Measurements from ENCODE around the gene NRG3.

The NRG3 gene

DNA sequence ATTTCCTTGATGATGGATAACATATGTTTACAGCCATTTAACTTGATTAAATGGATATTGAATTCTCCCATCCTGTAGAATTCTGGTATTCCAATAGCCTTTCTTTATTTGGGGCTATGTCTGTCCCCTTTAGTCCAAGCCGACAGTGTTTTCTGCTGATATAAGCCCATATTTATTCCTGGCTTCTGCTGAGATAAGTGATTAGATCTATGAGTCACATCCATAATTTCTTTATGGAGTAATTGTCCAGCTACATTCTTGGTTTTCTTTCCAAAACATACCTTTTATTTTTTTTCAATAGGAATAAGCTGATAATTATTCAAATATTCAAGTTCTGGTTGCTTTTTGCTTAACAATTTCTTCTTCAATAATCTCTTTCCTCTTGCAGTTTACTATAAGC is 106.7 kb downstream of the NRG3 start:
- TF ChIP-seq, protein P1, sequence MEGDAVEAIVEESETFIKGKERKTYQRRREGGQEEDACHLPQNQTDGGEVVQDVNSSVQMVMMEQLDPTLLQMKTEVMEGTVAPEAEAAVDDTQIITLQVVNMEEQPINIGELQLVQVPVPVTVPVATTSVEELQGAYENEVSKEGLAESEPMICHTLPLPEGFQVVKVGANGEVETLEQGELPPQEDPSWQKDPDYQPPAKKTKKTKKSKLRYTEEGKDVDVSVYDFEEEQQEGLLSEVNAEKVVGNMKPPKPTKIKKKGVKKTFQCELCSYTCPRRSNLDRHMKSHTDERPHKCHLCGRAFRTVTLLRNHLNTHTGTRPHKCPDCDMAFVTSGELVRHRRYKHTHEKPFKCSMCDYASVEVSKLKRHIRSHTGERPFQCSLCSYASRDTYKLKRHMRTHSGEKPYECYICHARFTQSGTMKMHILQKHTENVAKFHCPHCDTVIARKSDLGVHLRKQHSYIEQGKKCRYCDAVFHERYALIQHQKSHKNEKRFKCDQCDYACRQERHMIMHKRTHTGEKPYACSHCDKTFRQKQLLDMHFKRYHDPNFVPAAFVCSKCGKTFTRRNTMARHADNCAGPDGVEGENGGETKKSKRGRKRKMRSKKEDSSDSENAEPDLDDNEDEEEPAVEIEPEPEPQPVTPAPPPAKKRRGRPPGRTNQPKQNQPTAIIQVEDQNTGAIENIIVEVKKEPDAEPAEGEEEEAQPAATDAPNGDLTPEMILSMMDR (IDR thresholded peaks at IDR 0.05; ENCODE audit: extremely low read depth, insufficient read depth, missing control alignments): no peak
- no peak for DNase-seq (ENCODE audit: low spot score)
- in situ Hi-C loops (cut with MboI; ENCODE audit: low pct_unique_long_range_greater_than_20kb, low sequenced_read_pairs, unreplicated experiment): no loop called here

DNA sequence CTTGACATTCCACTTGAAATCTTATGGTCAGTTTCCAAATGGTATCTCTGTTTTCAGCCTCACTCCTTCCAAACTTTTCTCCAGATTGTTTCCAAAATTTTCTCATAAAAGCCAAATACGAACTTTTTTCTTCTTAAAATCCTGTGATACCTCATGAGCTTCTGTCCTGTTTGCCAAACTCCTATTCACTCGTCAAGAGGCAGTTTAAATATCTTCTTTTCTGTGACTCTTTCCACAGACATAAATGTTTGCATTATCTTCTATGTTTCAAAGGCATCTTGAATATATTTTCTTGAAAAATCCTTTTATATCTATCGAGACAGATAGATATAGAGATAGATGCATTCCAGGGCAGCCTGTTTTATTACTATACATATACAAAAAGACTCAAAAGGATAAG is 109.4 kb downstream of the NRG3 start:
- no peak for DNase-seq (ENCODE audit: low spot score)
- in situ Hi-C loops (cut with MboI; ENCODE audit: low pct_unique_long_range_greater_than_20kb, low sequenced_read_pairs, unreplicated experiment): no loop called here
- TF ChIP-seq, protein P1 (IDR thresholded peaks at IDR 0.05; ENCODE audit: extremely low read depth, insufficient read depth, missing control alignments): no peak

DNA sequence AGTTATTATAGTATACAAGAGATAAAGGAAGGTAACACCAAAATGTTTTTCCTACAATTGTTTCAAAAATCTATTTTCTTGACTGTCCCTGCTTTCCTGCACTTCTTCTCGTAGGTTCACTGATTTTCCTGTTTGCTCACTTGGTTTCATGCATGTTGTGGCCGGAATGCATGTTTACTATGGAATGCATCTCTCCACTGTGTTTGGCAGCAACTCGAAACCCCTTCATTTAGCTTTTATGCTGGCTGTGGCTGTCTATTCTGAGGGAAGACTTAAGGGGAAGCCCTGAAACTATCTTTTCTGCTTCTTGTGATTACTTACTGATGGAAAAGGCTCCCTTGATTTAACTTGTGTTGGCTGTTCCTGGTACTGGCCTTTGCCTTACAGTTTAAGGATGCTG is 120.3 kb downstream of the NRG3 start:
- in situ Hi-C loops (cut with MboI; ENCODE audit: low pct_unique_long_range_greater_than_20kb, low sequenced_read_pairs, unreplicated experiment): no loop called here
- TF ChIP-seq, protein P1 (IDR thresholded peaks at IDR 0.05; ENCODE audit: extremely low read depth, insufficient read depth, missing control alignments): no peak
- DNase-seq (ENCODE audit: low spot score): no peak

DNA sequence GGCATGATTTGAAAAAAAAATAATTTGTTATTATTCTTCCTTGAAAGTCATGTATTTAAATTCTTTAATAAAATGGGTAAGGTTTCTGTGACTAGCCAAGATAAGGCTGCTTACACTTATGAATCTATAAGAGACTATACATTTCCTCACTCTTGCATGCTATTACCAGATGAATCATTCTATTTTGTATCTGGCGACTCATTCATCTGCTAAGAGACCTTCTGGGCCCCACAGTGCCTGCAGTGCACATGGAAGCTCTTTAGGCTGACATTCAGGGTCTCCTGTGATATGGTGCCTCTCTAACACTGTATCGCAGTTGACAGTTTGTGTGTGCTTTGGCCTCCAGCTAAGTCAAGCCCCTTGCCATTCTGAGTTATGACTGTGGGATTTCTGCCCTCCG is 121.9 kb downstream of the NRG3 start:
- TF ChIP-seq, protein P1 (IDR thresholded peaks at IDR 0.05; ENCODE audit: extremely low read depth, insufficient read depth, missing control alignments): no peak
- DNase-seq (ENCODE audit: low spot score): no peak
- in situ Hi-C loops (cut with MboI; ENCODE audit: low pct_unique_long_range_greater_than_20kb, low sequenced_read_pairs, unreplicated experiment): no loop called here

DNA sequence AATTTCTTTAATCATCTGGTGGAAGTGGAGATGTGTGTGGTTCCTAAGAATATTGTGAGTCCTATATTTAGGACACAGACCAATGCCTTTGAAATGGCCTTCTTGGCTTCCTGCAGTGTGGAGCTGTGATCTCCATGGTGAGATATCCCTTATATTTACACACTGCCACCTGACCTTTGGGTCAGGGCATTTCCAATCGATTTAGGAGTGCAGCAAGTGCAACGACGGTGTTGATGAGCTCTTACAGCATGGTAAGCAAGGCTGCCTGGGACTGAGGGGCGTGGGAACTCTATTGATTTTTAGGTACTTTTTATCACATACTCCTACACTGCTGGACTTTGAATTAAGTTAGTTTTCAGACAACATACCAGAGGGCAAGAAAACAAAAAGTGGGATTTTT is 146.0 kb downstream of the NRG3 start:
- in situ Hi-C loops (cut with MboI; ENCODE audit: low pct_unique_long_range_greater_than_20kb, low sequenced_read_pairs, unreplicated experiment): no loop called here
- TF ChIP-seq, protein P1 (IDR thresholded peaks at IDR 0.05; ENCODE audit: extremely low read depth, insufficient read depth, missing control alignments): no peak

DNA sequence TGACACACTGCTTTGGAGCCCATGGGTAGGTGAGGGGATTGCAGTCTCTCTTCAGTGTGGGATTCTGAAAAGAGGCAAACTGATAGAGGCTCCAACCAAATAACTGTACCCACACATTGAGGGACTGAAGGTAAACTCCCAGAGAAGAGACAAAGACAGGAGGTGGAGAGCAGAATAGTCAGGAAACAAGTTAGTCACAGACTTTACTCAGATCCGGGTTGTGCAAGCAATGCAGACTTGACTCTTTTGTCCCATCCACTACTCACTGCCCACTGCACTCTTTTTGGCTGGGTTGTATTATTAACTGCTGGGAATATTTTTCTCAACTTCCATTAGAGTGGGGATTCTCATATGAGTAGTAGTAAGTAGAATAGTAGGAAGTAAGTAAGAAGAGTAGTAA is 152.7 kb downstream of the NRG3 start:
- no peak for DNase-seq (ENCODE audit: low spot score)
- TF ChIP-seq, protein P1 (IDR thresholded peaks at IDR 0.05; ENCODE audit: extremely low read depth, insufficient read depth, missing control alignments): no peak
- in situ Hi-C loops (cut with MboI; ENCODE audit: low pct_unique_long_range_greater_than_20kb, low sequenced_read_pairs, unreplicated experiment): no loop called here

More for the DNA sequence above, 146.0 kb downstream of the NRG3 start:
- DNase-seq (ENCODE audit: low spot score): no peak

DNA sequence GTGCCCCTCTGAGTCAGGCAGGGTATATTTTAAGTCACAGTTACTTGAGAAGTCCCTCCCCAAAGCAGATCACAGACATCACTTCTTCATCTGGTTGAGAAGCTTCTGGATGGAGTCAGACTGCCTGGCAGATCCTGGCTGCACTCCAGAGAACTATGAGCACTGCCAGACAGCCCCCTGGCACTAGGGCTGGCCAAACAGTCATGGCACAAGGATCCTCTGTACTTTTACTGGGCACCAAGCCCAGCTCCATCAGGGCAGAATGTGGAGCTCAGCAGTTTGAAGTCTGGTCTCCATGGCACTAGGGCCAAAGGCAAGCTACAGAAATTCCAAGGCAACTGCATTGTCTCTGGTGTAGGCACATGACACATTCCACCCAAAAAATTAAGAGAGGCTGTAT is 162.1 kb downstream of the NRG3 start:
- in situ Hi-C loops (cut with MboI; ENCODE audit: low pct_unique_long_range_greater_than_20kb, low sequenced_read_pairs, unreplicated experiment): no loop called here
- TF ChIP-seq, protein P1 (IDR thresholded peaks at IDR 0.05; ENCODE audit: extremely low read depth, insufficient read depth, missing control alignments): no peak

More for the DNA sequence above, 162.1 kb downstream of the NRG3 start:
- DNase-seq (ENCODE audit: low spot score): no peak

All from GM13977 (cell line).